Endothelial cell of umbilical vein (primary cell): ENCODE data around the gene GTF2B. TPM values are rescaled to one million over a fixed set of nuclear protein-coding genes. Genes with fewer than 3 reads are reported as not detected.

ENCODE experiments used
- BruUV-seq: library from RNA; stranded (reverse); fragments of 400-500 nt; replicated peaks from 2 replicates; lab custom pipeline; 2021; lab: Mats Ljungman, UMichigan
- CTCF ChIA-PET: fragments of 300-600, 350-600 bp; sonication (Branson Sonifier 250); formaldehyde crosslinking; loops from one replicate; lab custom pipeline; 2021; ENCODE audit warnings: antibody characterized with exemption, inconsistent platforms; lab: Charles Lee
- POLR2A ChIA-PET: fragments of 300-600, 350-600 bp; sonication (Branson Sonifier 250); formaldehyde crosslinking; loops from one replicate; lab custom pipeline; 2021; ENCODE audit warnings: antibody characterized with exemption, inconsistent platforms; lab: Charles Lee
- DNase-seq: peaks from one replicate; pipeline ENCODE4 v3.0.0-alpha.2; 2011; ENCODE audit warnings: low read depth, low spot score
- FAIRE-seq: peaks from 2 replicates; lab custom pipeline; 2011; peaks lifted over from hg19 to GRCh38; lab: Jason Lieb, UNC
- H2AFZ ChIP-seq: 2 replicates; pipeline ENCODE4 v1.6.0; 2012; ENCODE audit warnings: low read depth, low read length, control low read depth, inconsistent platforms
- H3K27ac ChIP-seq: 2 replicates; pipeline ENCODE4 v1.5.1; 2011; ENCODE audit warnings: low read depth, mild to moderate bottlenecking, control low read depth, low read length, moderate library complexity; ENCODE audit not compliant: insufficient read depth
- H3K27me3 ChIP-seq, 2 experiments: 2 replicates each; pipeline versions ENCODE4 v1.6.0 to v1.6.1; 2011; ENCODE audit warnings: low read length in 2 of 2, mixed read lengths in 1 of 2; ENCODE audit not compliant: control insufficient read depth in 2 of 2, insufficient read depth in 2 of 2
- H3K36me3 ChIP-seq, 2 experiments: 2 replicates in 1 of 2; 3 replicates in 1 of 2; pipeline ENCODE4 v1.5.1; 2011; ENCODE audit warnings: low read length in 2 of 2, mild to moderate bottlenecking in 1 of 2, moderate library complexity in 1 of 2; ENCODE audit not compliant: control insufficient read depth in 2 of 2, insufficient read depth in 2 of 2; ENCODE audit errors: extremely low read depth in 1 of 2
- H3K4me1 ChIP-seq: 3 replicates; pipeline ENCODE4 v1.5.1; 2011; ENCODE audit warnings: mild to moderate bottlenecking, low read length; ENCODE audit not compliant: control insufficient read depth, insufficient read depth; ENCODE audit errors: extremely low read depth
- H3K4me2 ChIP-seq: 2 replicates; pipeline ENCODE4 v1.6.1; 2011; ENCODE audit warnings: low read length, control low read depth, mixed read lengths; ENCODE audit not compliant: insufficient read depth
- H3K4me3 ChIP-seq, 3 experiments: fragments of 200-600 bp in 1 of 3; sonication (generic), shearing (Covaris generic) in 1 of 3; replicated peaks in 1 of 3; 2 replicates each; pipeline ENCODE4 v1.5.1; 2011 to 2016; ENCODE audit warnings: control low read depth in 3 of 3, low read length in 3 of 3, mild to moderate bottlenecking in 2 of 3, inconsistent platforms in 1 of 3, low read depth in 1 of 3, moderate library complexity in 1 of 3; ENCODE audit not compliant: insufficient read depth in 1 of 3
- H3K79me2 ChIP-seq: 2 replicates; pipeline ENCODE4 v1.6.0; 2012; ENCODE audit warnings: low read length, inconsistent platforms; ENCODE audit not compliant: control insufficient read depth, insufficient read depth
- H3K9ac ChIP-seq: replicated peaks from 2 replicates; pipeline ENCODE3; 2011; ENCODE audit warnings: low read length, control low read depth; ENCODE audit not compliant: insufficient read depth; ENCODE audit errors: extremely low read depth
- H3K9me1 ChIP-seq: replicated peaks from 3 replicates; pipeline ENCODE4 v1.6.0; 2011; ENCODE audit warnings: mild to moderate bottlenecking, low read length; ENCODE audit not compliant: control insufficient read depth, insufficient read depth; ENCODE audit errors: extremely low read depth
- H3K9me3 ChIP-seq: replicated peaks from 2 replicates; pipeline ENCODE4 v1.5.1; 2012; ENCODE audit warnings: low read length, inconsistent platforms; ENCODE audit not compliant: control insufficient read depth, insufficient read depth
- H4K20me1 ChIP-seq: replicated peaks from 2 replicates; pipeline ENCODE3; 2011; ENCODE audit warnings: mild to moderate bottlenecking, low read length; ENCODE audit not compliant: control insufficient read depth, insufficient read depth; ENCODE audit errors: extremely low read depth
- CTCF ChIP-seq, 2 donors: IDR thresholded peaks; 1 replicate in 1 of 2; 2 replicates in 1 of 2; pipeline ENCODE4 v1.5.1; 2011; ENCODE audit warnings: low read length in 2 of 2, mild to moderate bottlenecking in 2 of 2, moderate library complexity in 2 of 2, control low read depth in 1 of 2, inconsistent platforms in 1 of 2, low read depth in 1 of 2; ENCODE audit not compliant: insufficient read depth in 1 of 2; ENCODE audit errors: extremely low read depth in 1 of 2
- EZH2 ChIP-seq: IDR thresholded peaks from 2 replicates; pipeline ENCODE4 v1.6.1; 2012; ENCODE audit warnings: borderline replicate concordance, low read depth, mild to moderate bottlenecking, moderate library complexity, low read length, inconsistent platforms; ENCODE audit not compliant: severe bottlenecking
- FOS ChIP-seq: IDR thresholded peaks from 2 replicates; pipeline ENCODE4 v1.6.1; 2011; ENCODE audit warnings: mild to moderate bottlenecking, low read length, moderate library complexity, borderline replicate concordance; ENCODE audit not compliant: insufficient read depth
- GATA2 ChIP-seq: IDR thresholded peaks from 2 replicates; pipeline ENCODE4 v1.7.0; 2011; ENCODE audit warnings: low read depth, mild to moderate bottlenecking, moderate library complexity, mixed read lengths, low read length; ENCODE audit not compliant: insufficient read length, insufficient read depth
- JUN ChIP-seq: IDR thresholded peaks from 2 replicates; pipeline ENCODE4 v1.6.1; 2011; ENCODE audit warnings: borderline replicate concordance, low read depth; ENCODE audit not compliant: insufficient read length, insufficient read depth
- MAX ChIP-seq: IDR thresholded peaks from 2 replicates; pipeline ENCODE4 v1.6.1; 2011; ENCODE audit not compliant: insufficient read depth, insufficient read length
- MYC ChIP-seq: IDR thresholded peaks from one replicate; pipeline ENCODE4 v1.6.1; 2011; ENCODE audit warnings: mild to moderate bottlenecking, low read depth, low read length
- POLR2A ChIP-seq: IDR thresholded peaks from 2 replicates; pipeline ENCODE4 v1.6.1; 2012; ENCODE audit warnings: low read depth, mild to moderate bottlenecking, control low read depth, low read length
- POLR2AphosphoS5 ChIP-seq: IDR thresholded peaks from 2 replicates; pipeline ENCODE4 v1.6.1; 2012; ENCODE audit warnings: low read depth, mild to moderate bottlenecking, control low read depth, low read length, moderate library complexity; ENCODE audit not compliant: insufficient read depth
- dilution Hi-C: fragments of 300-500 bp; cut with MboI; formaldehyde crosslinking; loops from one replicate; pipeline ENCODE4 v1.15.0; 2019; ENCODE audit warnings: low sequenced_read_pairs; ENCODE audit not compliant: extremely low pct_ligation_motif_present
- intact Hi-C: fragments of 100-400 bp; cut with micrococcal nuclease; formaldehyde crosslinking; loops from one replicate; pipeline ENCODE4 v1.10.0; 2022
- polyA plus RNA-seq, 4 experiments: library from polyadenylated mRNA; depleted of rRNA in 3 of 4; stranded (reverse) in 3 of 4; unstranded in 1 of 4; fragments of >200 nt; gene quantifications; 2 replicates each; pipeline versions ENCODE4 v1.2.1 to v1.2.3, GENCODE V29; 2011 to 2012; ENCODE audit warnings: missing spikeins in 1 of 4
- total RNA-seq: library from RNA; stranded (reverse); gene quantifications from 2 replicates; pipeline ENCODE4 v1.2.3, GENCODE V29; 2021

Gene GTF2B
- total and polyA plus RNA-seq, 2 donors (not counting 3 experiments of a cell fraction or from before 2014, with no cell fraction given): 19.8 to 20.0 TPM

- FAIRE-seq (no peak), DNase-seq (no peak)
- no peak overlapping the region for H3K27ac ChIP-seq
- no peaks in the 10 kb centered on the region for H3K9me3 ChIP-seq
- H3K9ac ChIP-seq: no peak overlapping the region
- dilution Hi-C loops: no loop called here
- BruUV-seq: no TSS peak
- no peak overlapping the region for H2AFZ ChIP-seq
- H3K4me3 ChIP-seq: no peak overlapping the region
- H3K9me1 ChIP-seq: no peaks in the 10 kb centered on the region
- CTCF ChIA-PET: interaction anchor here (1.0 to 1.5 kb wide), 2 partner anchors 20 to 212 kb away, joined by 4 read pairs; no protein-coding TSS in a partner anchor
- POLR2A ChIA-PET: no interaction called here
- H3K27me3 ChIP-seq: no peaks in the 10 kb centered on the region
- no peaks in the 10 kb centered on the region for H3K4me1 ChIP-seq
- intact Hi-C loops: no loop called here
- peaks cover 33% of the 10 kb centered on the region for H3K79me2 ChIP-seq
- TF ChIP-seq POLR2A (no peak), EZH2 (no peak), POLR2AphosphoS5 (no peak), CTCF (IDR thresholded peaks at IDR 0.05; ENCODE audit: extremely low read depth in 1 of 2, insufficient read depth in 1 of 2, low read depth in 1 of 2, low read length in 2 of 2) (no peak), JUN (no peak), MAX (no peak), FOS (no peak), MYC (no peak), GATA2 (no peak)
- H3K36me3 ChIP-seq: no peaks in the 10 kb centered on the region
- no peak overlapping the region for H3K4me2 ChIP-seq
- H4K20me1 ChIP-seq: no peaks in the 10 kb centered on the region
Observed at GRCh38 chr1:88867743-88868521, 23.4 kb downstream of the GTF2B start.
